ENCODE measurements around the gene RAB39A.

DNA sequence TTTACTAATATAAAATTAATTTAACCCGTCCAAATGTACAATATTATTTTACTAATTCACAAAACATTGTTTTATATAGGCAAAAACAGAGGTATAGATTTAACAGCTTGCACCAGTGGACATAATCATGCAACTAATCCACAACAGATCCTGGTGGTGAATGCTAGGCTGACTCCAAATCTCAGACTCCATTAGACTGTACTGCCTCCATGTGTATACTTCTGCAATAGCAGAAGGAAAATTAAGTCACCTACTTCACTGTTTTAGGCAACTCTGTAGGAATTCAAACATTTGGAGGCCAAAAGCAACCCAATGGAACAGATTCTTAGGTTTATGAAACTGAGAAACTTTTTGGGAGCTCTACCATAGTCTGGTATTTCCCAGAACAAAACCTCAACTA lies 30.0 kb upstream of the RAB39A start:
- TF ChIP-seq POLR2A (IDR thresholded peaks at IDR 0.05; ENCODE audit: low read depth, low read length) (no peak), POLR2AphosphoS5 (IDR thresholded peaks at IDR 0.05; ENCODE audit: low read depth, low read length) (no peak)

All from GM12892 (cell line).